HG03558 (cell line): ENCODE results near the gene EPHA3.

ENCODE experiments used
- ATAC-seq: cut with Tn5 transposase; IDR thresholded peaks from one replicate; pipeline ENCODE4 v1.9.1; 2021; ENCODE audit warnings: moderate number of reproducible peaks; ENCODE audit not compliant: unreplicated experiment; ENCODE audit errors: extremely low read depth

The EPHA3 gene

DNA sequence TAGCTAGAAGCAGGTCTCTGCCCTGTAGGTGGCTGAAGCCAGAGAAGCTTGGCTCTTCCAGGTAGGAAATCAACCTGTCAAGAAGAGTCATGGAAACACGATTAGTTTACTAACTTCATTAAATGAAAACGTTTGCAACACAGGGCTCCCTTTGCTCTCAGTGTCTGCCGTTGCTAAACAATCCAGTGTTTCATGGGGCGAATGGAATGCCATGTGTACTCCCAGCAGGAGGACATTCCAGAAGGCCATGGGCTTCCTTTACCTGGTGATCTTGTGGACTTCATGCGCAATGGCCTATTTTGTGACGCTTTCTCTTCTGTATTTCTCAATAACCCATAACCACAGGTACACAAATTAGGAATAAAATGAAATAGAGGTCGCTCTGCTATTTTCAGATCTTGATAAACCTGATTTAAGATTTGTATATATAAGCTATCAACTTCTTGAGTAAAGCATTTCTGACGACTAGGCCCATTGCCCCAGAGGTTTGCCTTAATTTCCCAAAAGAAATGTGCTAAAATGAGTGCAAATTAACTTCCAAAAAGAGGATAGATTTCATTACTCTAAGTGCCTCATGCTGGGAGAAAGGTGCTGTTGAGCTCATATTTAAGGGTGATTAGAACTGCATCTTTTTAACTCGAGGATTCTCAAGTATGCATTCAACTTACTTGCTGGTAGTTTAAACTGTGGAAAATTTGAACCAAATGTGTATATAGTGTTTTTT lies 171.0 kb downstream of the EPHA3 start:
- ATAC-seq: no peak

DNA sequence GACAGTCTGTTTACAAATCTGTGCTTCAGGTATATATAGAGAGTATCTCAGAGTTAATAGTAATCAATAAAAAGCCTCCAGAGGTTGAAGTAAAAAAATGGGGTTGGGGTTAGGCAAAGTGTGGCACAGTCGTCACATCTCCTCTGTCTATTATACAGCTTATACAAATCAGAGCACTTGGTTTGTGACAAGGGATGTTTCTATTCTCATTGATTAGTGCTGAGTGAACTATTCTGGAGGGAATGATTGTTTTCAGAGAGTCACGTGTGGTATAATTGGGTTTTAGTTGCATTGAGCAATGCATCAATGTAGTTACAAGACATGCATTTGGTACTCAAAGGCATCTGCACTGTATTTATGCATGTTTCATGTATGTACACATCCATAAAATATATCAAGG lies 172.9 kb downstream of the EPHA3 start:
- ATAC-seq: no peak

DNA sequence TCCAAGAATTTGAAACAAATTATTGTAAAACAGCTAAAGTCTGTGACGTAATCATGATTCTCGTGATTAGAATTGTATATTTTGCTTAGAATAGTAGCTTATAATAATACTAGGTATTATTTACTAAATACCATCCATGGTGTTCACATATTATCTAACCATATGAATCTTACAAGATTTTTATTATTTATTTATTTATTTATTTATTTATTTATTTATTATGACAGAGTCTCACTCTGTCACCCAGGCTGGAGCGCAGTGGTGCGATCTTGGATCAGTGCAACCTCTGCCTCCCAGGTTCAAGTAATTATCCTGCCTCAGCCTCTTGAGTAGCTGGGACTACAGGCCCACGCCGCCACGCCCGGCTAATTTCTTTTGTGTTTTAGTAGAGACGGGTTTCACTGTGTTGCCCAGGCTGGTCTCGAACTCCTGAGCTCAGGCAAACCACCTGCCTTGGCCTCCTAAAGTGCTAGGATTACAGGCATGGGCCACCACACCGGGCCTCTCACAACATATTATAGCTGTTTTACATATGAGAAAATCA lies 173.5 kb downstream of the EPHA3 start:
- no peak for ATAC-seq

DNA sequence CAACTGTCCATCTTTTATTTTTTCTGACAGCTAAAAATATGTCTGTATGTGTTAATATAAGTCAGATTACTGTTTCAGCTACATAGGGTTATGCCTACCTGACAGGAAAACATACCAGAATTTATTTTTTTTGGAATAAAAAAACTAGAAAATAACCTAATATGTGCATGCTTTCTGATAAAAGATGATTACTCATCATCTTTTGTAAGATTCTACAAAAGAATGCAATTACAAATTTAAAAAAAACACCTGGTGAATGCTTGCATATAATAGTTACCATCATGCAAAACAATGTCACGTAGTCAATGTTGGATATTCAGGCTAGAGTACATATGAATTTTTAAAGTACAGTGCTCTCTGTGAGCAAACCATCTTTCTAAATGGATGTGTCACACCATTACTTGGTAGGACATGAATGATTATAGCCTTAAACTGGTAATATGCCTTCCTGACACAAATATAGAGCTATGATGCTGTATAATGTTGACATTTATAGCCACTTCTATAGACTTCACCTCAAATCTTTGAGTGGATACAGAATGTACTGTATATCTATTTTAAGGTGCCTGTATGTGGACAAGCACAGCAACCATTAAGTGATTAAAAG lies 180.6 kb downstream of the EPHA3 start:
- no peak for ATAC-seq

DNA sequence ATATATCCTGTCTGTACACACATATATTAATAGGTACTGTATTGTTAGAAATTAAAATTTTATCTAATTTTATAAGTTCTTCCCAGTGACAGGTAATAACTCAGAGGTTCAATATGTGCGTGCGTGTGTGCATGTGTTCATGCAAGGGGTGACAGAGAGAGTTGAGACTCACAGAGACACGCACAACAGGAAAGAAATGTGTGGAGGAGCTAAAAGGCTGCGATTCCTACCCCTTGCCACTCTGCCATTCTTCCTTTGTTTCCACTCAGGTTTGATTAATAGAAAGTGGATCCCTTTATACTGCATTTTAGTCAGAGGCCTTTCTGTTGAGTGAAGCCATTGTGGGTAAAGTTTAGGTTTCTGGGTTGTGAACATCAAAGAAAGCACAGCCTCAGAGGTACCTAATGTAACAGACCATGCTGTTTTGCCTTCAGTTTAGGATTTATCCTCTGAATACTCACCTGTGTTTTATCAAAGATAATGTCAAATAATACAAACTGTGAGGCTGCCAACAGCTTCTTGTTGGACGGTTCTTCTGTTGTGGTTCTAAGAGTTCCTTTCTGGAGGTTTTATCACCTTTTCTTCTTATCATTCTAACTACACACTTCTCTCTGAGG lies 182.3 kb downstream of the EPHA3 start:
- ATAC-seq: no peak

DNA sequence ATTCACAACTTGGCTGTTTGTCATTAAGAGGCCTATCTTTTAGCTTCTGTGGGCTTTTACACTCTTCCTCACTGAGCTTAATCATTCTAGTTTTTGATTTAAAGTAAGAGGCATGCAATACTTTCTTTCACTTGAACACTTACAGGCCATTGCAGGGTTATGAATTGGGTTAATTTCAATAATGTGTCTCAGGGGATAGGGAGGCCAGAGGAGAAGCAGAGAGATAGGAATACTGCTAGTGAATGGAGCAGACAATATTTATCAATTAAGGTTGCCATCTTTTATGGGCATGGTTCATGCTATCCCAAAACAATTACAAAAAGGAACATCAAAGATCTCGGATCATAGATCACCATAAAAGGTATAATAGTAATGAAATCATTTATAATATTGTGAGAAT lies 189.8 kb downstream of the EPHA3 start:
- no peak for ATAC-seq

DNA sequence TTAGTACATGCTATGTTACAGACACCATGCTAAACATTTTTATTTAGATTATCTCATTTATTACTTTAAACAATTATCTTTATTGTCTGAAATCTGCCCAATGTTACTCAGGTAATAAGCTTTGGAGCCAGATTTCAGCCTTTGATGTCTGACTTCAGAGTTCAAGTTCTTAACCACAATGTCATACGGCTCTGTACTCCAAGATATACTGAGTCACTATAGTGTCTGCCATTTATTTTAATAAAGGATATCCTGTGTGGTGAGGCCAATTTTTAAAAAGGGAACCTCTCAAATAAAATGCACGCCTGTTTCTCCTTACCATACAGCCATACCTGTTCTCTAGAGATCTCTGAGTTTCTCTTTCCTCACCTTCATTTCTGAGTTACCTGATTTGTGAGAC lies 193.1 kb downstream of the EPHA3 start:
- no peak for ATAC-seq

DNA sequence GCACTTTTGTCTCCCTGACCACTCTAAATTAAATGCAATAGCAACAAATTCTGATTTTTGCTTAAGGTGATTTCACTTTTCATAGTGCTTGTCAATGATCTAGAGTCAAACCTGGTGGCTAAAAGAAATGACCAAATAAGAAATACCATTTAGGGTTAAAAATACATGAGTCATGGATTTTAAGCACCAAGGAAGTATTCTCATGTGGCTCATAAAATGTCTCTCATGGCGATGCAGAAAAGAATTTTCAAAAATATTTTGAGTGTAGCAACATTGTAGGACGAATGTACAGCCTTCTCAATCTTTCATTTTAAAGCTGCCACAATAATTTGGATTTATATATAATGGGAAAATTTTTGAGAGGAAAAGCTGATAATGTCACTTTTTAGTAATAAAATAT lies 193.6 kb downstream of the EPHA3 start:
- ATAC-seq: no peak

DNA sequence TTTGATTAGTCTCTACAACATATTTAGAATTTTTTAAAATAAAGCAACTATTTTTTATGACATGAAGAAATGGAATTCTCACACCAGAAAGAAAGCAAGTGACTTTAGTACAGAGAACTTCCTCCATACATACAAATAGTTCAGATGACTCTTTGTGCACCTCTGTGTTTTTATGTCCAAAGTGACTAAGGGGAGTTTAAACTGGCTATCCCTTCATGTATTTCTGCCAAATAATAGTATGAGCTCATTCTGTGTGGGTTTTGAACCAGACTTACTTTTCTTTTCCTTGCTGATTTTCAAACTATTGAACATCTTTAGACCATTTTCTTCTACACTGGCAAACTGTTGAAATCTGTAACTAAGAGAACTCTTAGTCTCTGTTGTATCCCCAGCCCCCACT lies 196.3 kb downstream of the EPHA3 start:
- no peak for ATAC-seq

DNA sequence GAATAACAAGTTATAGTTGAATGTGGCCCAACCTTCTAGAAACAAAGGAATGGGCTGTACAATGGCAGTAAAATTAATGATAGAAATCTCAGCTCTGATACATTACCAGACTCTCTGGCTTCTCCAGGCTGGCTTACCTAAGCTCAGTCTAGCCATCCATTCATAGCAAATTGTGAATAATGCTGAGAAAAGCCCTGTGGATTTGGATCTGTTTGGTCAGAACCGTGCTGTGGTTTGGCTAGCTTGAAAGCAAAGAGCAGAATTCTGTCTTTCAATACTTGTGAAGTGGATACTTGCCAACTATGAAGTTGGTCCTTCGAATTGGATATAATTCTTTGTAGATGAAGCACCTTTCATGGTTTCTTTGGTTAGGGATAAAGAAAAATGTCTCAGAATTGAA lies 199.1 kb downstream of the EPHA3 start:
- no peak for ATAC-seq

DNA sequence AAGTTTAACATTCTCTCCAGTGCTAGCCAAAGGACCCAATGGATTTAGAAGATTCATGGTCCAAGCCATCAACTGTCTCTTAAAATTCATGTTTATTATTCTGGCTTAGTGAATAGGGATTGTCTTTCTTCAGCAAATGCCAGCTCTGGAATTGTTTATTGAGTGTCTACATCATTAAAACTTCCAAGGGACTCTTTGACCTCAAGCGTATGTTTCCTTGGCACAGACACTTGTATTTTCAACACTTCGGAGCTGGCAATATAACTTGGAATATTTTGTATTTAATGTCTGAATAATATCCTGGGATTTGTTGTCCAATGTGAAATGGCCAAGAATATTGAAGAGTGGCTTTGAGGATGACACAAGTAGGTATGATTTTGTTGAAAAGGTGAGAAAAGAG lies 204.2 kb downstream of the EPHA3 start:
- no peak for ATAC-seq

DNA sequence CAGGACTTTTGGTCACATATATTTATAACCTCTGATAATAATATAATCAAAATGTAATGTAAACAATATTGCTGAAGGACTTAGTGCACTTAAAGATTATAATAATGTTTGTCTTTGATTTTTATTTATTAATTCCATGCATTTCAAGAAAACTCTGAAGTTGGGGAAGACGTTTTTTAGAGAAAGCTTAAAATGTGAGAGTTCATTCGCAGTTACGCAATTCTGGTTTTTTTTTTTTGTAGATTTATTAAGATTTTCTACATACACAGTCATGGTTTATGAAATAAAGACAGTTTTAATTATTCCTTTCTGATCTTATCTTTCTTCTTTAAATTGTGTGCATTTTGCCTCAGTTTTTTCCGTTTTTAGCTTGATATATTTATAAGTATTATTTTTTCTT lies 204.7 kb downstream of the EPHA3 start:
- ATAC-seq: no peak

DNA sequence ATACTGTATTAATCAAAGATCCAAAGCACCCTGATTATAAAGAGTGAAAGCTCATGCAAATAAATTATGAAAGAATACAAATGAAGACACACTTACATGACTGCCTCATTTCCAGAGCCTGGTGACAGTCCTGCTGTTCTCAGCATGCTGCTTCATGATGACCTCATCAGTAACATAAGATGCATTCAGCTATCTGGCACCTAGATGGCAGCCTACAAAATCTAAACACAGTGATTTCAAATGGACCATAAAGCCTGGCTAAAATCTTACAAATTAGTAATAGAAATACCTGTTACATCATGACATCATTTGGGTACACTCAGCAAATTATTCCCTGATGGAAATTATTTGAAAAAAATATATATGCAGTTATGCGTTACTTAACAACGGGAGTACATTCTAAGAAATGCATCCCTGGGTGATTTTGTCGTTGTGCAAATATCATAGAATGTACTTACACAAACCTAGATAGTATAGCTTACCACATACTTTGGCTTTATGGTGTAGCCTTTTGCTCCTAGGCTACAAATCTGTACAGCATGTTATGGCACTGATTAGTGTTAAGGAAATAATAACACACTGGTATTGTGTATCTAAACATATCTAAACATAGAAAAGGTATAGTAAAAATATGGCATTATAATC lies 207.2 kb downstream of the EPHA3 start:
- ATAC-seq: no peak

DNA sequence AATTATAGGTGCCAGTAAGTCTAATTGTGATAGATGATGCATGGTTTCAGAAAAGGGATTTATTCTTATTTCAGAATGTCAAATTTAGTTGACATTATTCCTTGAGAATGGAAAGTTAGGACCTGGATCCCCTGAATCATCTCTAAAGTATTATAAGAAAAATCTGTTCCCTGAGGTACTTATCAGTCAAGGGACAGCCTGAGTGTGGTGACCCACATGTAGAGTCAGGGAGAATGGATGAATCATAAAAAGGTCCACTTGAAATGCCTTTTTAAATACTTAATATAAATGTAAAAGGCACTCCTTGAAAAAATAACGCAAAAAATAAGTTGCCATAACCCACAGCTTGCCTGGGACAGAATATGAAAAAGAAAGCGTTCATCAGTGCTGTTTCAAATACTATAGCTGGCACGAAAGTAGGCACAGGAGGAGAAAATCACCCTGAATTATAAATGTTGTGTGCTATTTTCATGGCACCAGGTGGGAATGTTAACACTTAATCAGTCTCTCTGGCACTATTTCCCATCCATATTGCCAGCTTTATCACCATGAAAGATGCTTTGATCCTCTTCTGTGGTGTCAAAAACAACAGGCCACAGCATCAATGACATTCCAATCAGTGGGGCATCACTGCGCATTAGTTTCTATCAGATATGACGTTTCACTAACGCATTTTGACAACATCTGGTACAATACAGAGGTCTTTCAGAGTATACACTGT lies 208.5 kb downstream of the EPHA3 start:
- ATAC-seq: no peak

DNA sequence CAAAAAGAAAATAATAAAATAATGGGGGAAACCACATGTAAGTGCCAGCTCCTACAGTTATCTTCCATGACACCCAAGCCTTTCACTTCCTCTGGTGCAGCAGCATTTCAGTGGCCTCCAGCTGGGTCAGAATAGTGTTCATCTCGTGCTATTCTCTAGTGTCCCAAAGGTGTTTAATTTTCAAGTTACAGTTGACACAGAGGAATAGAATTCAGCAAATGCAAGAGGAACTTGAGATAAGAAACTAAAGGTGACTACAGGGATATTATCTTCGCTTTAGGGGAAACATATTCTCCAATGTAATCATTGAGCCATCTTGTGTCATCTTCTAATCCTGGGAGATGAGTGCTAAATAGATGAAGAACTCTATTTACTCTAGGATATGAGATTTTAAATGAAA lies 212.8 kb downstream of the EPHA3 start:
- no peak for ATAC-seq

DNA sequence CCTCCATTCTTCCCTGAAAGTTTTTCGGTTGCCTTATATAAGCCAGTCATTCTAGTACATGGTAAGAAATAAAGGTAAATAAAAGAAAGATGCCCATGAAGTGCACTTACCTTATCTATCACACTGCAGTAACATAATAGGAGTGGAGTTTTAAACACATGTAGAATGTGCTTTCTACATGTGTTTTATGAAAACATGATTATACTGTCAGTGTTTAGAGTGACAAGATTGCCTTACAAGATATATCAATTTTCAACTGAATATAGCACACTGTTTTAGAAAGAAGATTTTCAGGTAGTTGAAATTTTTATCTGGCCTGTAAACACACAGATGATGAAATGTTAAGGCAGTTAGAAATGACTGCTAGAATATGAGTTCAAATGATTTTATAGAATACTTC lies 219.6 kb downstream of the EPHA3 start:
- ATAC-seq: no peak

DNA sequence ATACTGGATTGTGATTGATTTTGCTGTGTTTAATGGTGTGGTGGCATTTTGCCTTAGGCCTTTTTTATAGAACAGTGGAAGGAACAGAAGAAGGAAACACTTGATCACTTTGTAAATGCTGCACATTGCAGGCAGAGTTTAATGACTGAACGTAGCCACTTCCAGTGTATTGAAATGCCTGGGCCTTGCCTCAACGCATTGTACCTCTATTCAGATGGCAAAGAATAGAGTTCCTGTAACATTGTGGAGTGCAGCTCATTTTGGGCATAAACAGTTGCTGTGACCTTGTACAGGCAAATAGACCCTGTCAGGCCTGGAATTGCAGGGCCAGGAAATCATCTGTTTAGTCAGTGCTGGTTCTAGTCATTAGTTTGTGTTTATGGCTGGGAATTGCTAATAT lies 225.0 kb downstream of the EPHA3 start:
- no peak for ATAC-seq

DNA sequence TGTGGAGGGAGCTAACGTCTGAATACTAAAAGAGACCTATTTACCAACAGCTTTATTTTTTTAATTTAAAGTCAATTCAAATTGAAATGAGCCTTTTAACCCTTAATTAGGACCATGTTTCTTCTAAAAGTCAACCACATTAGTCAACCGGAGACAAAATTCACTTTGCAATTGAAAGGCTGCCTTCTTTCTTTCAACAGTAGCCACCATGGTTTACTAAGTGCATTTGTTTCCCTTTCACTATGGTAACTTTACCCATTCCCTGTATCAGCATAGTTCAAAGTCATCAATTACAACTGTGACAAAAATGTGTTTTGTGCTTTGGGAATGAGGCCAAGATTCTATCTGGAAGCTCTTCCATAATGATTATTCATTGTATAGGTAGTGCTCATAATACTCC lies 225.4 kb downstream of the EPHA3 start:
- ATAC-seq: no peak

DNA sequence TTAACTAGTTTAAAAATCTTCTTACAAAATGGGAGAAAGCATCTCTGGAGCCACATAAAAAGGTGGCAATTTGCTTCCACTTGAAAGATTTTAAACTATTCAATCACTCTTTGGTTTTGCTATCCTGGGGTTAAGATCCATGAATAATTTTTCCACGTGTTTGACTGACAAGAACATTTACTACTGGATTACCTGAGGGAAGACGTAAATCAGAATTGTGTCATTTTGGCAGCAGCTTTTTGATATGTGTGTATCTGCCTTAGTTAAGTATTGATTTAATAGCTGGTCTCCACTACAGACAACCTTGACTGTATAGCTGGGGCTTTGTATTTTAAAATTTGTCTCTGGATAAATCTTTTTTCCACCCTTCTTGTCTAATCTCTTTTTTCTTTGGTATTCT lies 228.3 kb downstream of the EPHA3 start:
- no peak for ATAC-seq

DNA sequence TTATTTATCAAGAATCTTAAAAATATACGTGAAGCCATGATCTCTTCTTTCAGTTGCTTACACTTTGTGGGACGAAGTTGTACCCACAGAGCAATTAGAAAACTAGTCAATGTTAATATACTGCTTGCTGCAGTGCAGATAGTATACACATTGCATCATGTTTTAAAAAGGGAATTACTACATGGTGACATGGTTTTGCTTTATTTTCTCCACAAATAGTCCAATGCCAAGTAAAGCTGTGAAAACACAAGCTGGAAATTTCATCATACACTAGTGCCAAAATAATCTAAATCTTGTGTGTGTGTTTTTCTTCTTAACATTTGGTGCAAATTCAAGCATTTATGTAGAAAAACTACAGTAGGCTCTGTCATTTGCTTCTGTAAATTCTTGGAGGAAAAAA lies 233.0 kb downstream of the EPHA3 start:
- ATAC-seq: no peak

DNA sequence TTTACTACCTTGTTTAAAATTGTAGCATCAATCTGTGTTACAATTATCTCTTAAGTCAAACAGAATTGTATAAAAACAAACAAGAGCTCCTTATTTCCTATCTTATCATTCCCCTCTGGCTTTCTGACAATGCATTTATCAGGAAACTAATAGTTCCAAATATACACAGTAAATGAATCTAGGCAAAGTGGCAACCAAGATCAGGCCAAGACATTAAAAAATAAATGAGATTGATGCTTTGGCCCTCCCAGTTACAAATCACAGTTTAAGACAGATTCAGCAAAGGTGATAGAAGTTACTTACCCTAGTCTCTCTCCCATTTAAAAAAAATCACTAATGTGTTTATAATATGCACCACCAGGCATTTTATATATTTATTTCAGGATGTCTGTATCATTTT lies 236.7 kb downstream of the EPHA3 start:
- ATAC-seq: no peak
